Renal cortex interstitium (tissue), 11 donors: ENCODE data around the gene ASS1. TPM values are rescaled to one million over a fixed set of nuclear protein-coding genes. Genes with fewer than 3 reads are reported as not detected.

Source experiments
- DNase-seq, 11 donors: peaks; one replicate each; pipeline ENCODE4 v3.0.0-alpha.2; 2013; ENCODE audit warnings: low read depth in 9 of 11, low spot score in 4 of 11; ENCODE audit errors: extremely low read depth in 1 of 11
- polyA plus RNA-seq, 3 donors: library from polyadenylated mRNA; unstranded; fragments of 120-200 nt; gene quantifications; one replicate each; pipeline ENCODE4 v1.2.1, GENCODE V29; 2013; ENCODE audit not compliant: insufficient read length in 3 of 3

Gene ASS1
- polyA plus RNA-seq, 3 donors: 298 to 320 (median 309) TPM

- DNase-seq: no peak
Observed at GRCh38 chr9:130447193-130447816, 2.5 kb downstream of the ASS1 start.

- DNase-seq: no peak
Observed at GRCh38 chr9:130448035-130448624, 3.4 kb downstream of the ASS1 start.

GRCh38 chr9:130448771-130449603, 4.2 kb downstream of the ASS1 start:
- no peak for DNase-seq

GRCh38 chr9:130450344-130451003, 5.7 kb downstream of the ASS1 start:
- DNase-seq: peak in 1 of 11 donors; percentile 23

- DNase-seq: no peak
Observed at GRCh38 chr9:130451004-130451390, 6.2 kb downstream of the ASS1 start.

- DNase-seq: peak; percentile 74 to 95 (median 89)
Observed at GRCh38 chr9:130451509-130452388, 7.0 kb downstream of the ASS1 start.

GRCh38 chr9:130452835-130453234, 8.1 kb downstream of the ASS1 start:
- DNase-seq: no peak

GRCh38 chr9:130453487-130453886, 8.7 kb downstream of the ASS1 start:
- DNase-seq: peak in 1 of 11 donors; percentile 51

- DNase-seq: no peak
Observed at GRCh38 chr9:130454096-130454811, 9.5 kb downstream of the ASS1 start.

GRCh38 chr9:130454812-130455325, 10.1 kb downstream of the ASS1 start:
- DNase-seq: no peak

- no peak for DNase-seq
Observed at GRCh38 chr9:130458027-130458803, 13.5 kb downstream of the ASS1 start.

- DNase-seq: no peak
Observed at GRCh38 chr9:130458804-130459067, 14.0 kb downstream of the ASS1 start.

GRCh38 chr9:130459151-130459550, 14.4 kb downstream of the ASS1 start:
- no peak for DNase-seq

GRCh38 chr9:130459941-130460669, 15.3 kb downstream of the ASS1 start:
- DNase-seq: no peak

- peak in 2 of 11 donors; percentile 49 to 55 for DNase-seq
Observed at GRCh38 chr9:130461218-130461630, 16.5 kb downstream of the ASS1 start.

- no peak for DNase-seq
Observed at GRCh38 chr9:130461731-130462130, 17.0 kb downstream of the ASS1 start.
